Tibial nerve (tissue), 4 donors: Measurements from ENCODE around the gene MPP2. TPM values are rescaled to one million over a fixed set of nuclear protein-coding genes. Genes with fewer than 3 reads are reported as not detected.
A peak's percentile ranks its signal among the peaks of the same experiment; 100 is the strongest.
"Not testable (repeated sequence)": the region's sequence is repeated elsewhere in the genome, so short reads cannot be mapped to it uniquely, and the experiment has no call there.

Experiments
- DNase-seq, 2 donors: peaks; one replicate each; pipeline ENCODE4 v3.0.0-alpha.2; 2019; ENCODE audit warnings: low spot score in 2 of 2
- H3K27ac ChIP-seq, 4 donors: fragments of 200-600 bp; sonication (generic) in 3 of 4; one replicate each; pipeline ENCODE4 v1.5.1; 2017 to 2019; ENCODE audit warnings: mild to moderate bottlenecking in 1 of 4
- H3K27me3 ChIP-seq, 2 donors: fragments of 200-600 bp; sonication (generic) in 1 of 2; one replicate each; pipeline versions ENCODE4 v1.5.1 to v1.6.0; 2017 to 2019
- H3K36me3 ChIP-seq, 3 donors: fragments of 200-600 bp; sonication (generic); one replicate each; pipeline ENCODE4 v1.5.1; 2018 to 2019
- H3K4me1 ChIP-seq, 4 donors: fragments of 200-600 bp; sonication (generic) in 3 of 4; one replicate each; pipeline ENCODE4 v1.5.1; 2017 to 2019
- H3K4me3 ChIP-seq, 4 donors: fragments of 200-600 bp; sonication (generic) in 3 of 4; one replicate each; pipeline ENCODE4 v1.5.1; 2017 to 2019; ENCODE audit warnings: mild to moderate bottlenecking in 1 of 4, moderate library complexity in 1 of 4
- H3K9me3 ChIP-seq, 4 donors: fragments of 200-600 bp; sonication (generic) in 3 of 4; one replicate each; pipeline ENCODE4 v1.5.1; 2017 to 2019
- EP300 ChIP-seq, 2 donors: sonication (generic); formaldehyde crosslinking; IDR thresholded peaks; one replicate each; pipeline ENCODE4 v1.6.1; 2017; ENCODE audit warnings: antibody characterized with exemption in 2 of 2, mild to moderate bottlenecking in 1 of 2
- POLR2A ChIP-seq, 2 donors: fragments of 450-650 bp; IDR thresholded peaks; one replicate each; pipeline ENCODE4 v1.6.1; 2017; ENCODE audit warnings: antibody characterized with exemption in 2 of 2, mild to moderate bottlenecking in 2 of 2, moderate library complexity in 2 of 2
- WGBS, 2 donors: methylation state at CpG; one replicate each; pipeline ENCODE4 v1.1.5; 2018; 5-methylcytosine and 5-hydroxymethylcytosine counted together
- total RNA-seq, 4 donors: library from RNA; depleted of rRNA; stranded (reverse); fragments of >200 nt; gene quantifications; one replicate each; pipeline ENCODE4 v1.1.0, GENCODE V29; 2016
- TF ChIP-seq, protein P1 (sequence below), 5 experiments: fragments of 200-600 bp in 3 of 5; fragments of 450-650 bp in 2 of 5; sonication (generic) in 3 of 5; IDR thresholded peaks; one replicate each; pipeline ENCODE4 v1.5.1; 2016 to 2019; ENCODE audit warnings: antibody characterized with exemption in 5 of 5, mild to moderate bottlenecking in 3 of 5, moderate library complexity in 2 of 5

The MPP2 gene
- total RNA-seq, 4 donors from 2014 or later = 4.2 to 22.9 (median 9.3) TPM

DNA sequence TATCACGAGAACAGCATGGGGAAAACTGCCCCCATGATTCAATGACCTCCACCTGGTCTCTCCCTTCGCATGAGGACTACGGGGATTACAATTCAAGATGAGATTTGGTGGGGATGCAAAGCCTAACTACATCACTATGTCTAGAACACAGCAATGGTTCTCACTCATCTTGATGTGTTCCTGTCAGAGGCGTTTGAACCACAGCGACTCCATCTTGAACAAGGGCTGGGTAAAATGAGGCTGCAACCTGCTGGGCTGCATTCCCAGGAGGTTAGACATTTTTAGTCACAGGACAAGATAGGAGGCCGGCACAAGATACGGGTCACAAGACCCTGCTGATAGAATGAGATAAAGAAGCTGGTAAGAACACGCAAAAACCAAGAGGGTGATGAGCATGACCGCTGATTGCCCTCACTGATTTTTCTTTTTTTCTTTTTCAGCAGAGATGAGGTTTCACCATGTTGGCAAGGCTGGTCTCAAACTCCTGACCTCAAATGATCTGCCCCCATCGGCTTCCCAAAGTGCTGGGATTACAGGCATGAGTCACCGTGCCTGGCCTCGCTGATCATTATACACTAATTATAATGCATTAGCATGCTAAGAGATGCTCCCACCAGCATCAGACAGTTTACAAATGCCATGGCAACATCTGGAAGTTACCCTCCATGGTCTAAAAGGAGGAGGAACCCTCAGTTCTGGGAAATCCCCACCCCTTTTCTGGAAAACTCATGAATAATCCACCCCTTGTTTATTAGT is 37.9 kb upstream of the MPP2 start:
- H3K36me3 ChIP-seq = no peaks in the 10 kb centered on the region
- no peak overlapping the region for H3K4me3 ChIP-seq
- DNase-seq = no peak
- no peaks in the 10 kb centered on the region for H3K4me1 ChIP-seq
- 74 to 78% methylated on average over 12 of the region's 12 CpGs for WGBS, 2 donors
- H3K9me3 ChIP-seq = no peaks in the 10 kb centered on the region
- H3K27ac ChIP-seq = no peak overlapping the region
- peaks cover 0 to 23% of the 10 kb centered on the region in 2 donors for H3K27me3 ChIP-seq
- TF ChIP-seq EP300 (IDR thresholded peaks at IDR 0.05) = no peak
- TF ChIP-seq POLR2A (IDR thresholded peaks at IDR 0.05) = no peak

DNA sequence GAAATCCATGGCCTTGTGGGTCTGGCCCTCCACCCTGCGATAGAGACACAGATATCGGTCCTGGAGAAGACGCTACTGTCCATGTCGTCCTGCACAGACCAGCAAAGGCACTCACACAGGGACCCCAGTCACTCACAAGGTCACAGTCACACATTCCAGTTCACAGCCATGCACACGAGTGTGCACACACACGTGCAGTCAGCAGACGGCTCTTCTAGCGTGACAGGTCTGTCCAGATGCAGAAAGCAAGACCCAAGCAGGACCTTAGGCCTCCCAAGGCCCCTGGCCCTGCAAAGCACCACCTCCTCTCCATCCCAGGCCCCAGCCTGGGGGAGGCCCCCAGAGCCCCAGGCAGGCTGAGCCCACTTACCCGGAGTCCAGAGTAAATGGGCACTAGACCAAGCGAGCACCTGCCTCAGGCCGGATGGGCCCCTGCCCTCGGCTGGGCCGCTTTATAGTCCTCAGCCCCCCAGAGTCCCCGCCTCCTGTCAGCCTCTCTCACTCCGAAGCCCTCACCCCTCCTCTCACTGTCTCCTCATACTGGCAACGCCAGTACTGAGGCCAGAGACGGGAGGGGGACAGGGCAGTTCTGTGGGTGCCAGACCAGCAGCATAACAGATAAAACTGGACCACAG is 34.8 kb upstream of the MPP2 start, which contains the start of gene PPY:
TSS of gene PPY (minus strand) at position 426 of the 635 bp plus-strand sequence. CDS start 822 bp downstream, outside the sequence.
- WGBS, 2 donors = 78 to 82% methylated on average over 17 of the region's 17 CpGs
- no peak within 1 kb of the TSS for H3K4me3 ChIP-seq
- TF ChIP-seq EP300 (IDR thresholded peaks at IDR 0.05) = no peak
- TF ChIP-seq, protein P1, sequence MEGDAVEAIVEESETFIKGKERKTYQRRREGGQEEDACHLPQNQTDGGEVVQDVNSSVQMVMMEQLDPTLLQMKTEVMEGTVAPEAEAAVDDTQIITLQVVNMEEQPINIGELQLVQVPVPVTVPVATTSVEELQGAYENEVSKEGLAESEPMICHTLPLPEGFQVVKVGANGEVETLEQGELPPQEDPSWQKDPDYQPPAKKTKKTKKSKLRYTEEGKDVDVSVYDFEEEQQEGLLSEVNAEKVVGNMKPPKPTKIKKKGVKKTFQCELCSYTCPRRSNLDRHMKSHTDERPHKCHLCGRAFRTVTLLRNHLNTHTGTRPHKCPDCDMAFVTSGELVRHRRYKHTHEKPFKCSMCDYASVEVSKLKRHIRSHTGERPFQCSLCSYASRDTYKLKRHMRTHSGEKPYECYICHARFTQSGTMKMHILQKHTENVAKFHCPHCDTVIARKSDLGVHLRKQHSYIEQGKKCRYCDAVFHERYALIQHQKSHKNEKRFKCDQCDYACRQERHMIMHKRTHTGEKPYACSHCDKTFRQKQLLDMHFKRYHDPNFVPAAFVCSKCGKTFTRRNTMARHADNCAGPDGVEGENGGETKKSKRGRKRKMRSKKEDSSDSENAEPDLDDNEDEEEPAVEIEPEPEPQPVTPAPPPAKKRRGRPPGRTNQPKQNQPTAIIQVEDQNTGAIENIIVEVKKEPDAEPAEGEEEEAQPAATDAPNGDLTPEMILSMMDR (IDR thresholded peaks at IDR 0.05) = no peak

DNA sequence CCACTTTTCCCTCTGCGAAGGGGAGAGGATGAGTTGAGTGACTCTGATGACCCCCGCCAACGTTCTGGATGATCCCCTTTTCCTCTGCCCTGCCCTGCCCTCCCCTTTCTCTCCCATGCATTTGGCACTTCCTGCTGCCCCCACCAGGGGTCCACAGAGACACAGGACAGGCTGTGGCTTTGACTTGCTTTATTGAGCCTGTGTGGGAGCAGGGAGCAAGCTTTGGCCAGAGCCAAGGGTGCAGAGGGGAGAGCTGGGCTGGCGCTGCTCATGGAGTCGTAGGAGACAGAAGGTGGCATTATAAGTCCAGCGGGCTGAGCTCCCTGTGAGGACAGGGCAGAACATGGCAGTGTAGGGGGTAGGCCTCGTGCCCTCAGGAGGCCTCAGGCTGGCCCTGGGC is 33.3 kb upstream of the MPP2 start:
- no peak overlapping the region for H3K27ac ChIP-seq
- WGBS, 2 donors = 32 to 64% methylated on average over 7 of the region's 7 CpGs
- H3K4me3 ChIP-seq = no peak overlapping the region
- H3K4me1 ChIP-seq = peaks cover 0 to 8% (median 3%) of the 10 kb centered on the region in 4 donors
- no peak for DNase-seq
- TF ChIP-seq, protein P1 (IDR thresholded peaks at IDR 0.05) = peak in 1 of 5 experiments; percentile 19
- no peak for TF ChIP-seq POLR2A (IDR thresholded peaks at IDR 0.05)
- peaks cover 0 to 45% of the 10 kb centered on the region in 2 donors for H3K27me3 ChIP-seq
- H3K9me3 ChIP-seq = no peaks in the 10 kb centered on the region
- H3K36me3 ChIP-seq = no peaks in the 10 kb centered on the region

More for the DNA sequence above, 34.8 kb upstream of the MPP2 start, which contains the start of gene PPY:
- DNase-seq = no peak
- Histone ChIP-seq H3K27ac (no peak within 1 kb of the TSS), H3K4me1 (peaks cover 0 to 8% (median 3%) of the 10 kb centered on the region in 4 donors), H3K36me3 (no peaks in the 10 kb centered on the region), H3K9me3 (no peaks in the 10 kb centered on the region), H3K27me3 (peaks cover 0 to 31% of the 10 kb centered on the region in 2 donors)

DNA sequence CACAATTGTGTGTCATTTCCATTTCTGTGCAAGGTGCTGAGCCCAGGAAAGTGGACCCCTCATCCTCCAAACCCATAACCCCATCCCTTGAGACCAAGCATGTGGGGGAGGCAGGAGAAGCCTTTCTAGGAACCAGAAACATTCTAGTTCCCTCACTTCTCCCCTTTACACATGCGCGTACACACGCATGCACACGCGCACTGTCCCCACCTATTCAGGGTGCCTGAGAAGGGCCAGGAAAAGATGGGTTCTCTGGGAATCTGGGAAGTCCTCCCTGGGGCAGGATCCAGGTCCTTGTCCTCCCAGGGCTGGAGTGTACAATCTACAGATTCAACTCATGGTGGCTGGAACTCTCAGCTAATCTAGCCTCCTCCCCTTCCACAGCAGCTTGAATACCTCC is 32.5 kb upstream of the MPP2 start:
- no peak overlapping the region for H3K27ac ChIP-seq
- no peaks in the 10 kb centered on the region for H3K36me3 ChIP-seq
- no peak overlapping the region for H3K4me3 ChIP-seq
- peaks cover 0 to 52% of the 10 kb centered on the region in 2 donors for H3K27me3 ChIP-seq
- H3K4me1 ChIP-seq = peaks cover 0 to 8% (median 3%) of the 10 kb centered on the region in 4 donors
- no peak for DNase-seq
- WGBS, 2 donors = 90 to 99% methylated on average over 5 of the region's 5 CpGs
- TF ChIP-seq EP300 (IDR thresholded peaks at IDR 0.05) = no peak
- TF ChIP-seq POLR2A (IDR thresholded peaks at IDR 0.05) = no peak
- TF ChIP-seq, protein P1 (IDR thresholded peaks at IDR 0.05) = no peak
- no peaks in the 10 kb centered on the region for H3K9me3 ChIP-seq

DNA sequence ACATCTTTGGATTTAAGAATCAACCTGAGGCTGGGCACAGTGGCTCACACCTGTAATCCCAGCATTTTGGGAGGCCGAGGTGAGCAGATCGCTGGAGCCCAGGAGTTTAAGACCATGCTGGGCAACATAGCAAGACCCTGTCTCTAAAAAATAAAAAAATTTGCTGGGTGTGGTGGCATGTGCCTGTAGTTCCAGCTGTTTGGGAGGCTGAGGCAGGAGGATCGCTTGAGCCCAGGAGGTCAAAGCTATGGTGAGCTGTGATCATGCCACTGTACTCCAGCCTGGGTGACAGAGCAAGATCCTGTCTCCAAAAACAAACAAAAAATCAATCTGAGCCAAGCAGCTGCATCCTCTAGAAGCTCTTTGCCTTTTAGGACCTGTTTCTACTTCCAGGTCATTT is 32.1 kb upstream of the MPP2 start:
- not testable (repeated sequence) for H3K4me3 ChIP-seq, H3K4me1 ChIP-seq, H3K9me3 ChIP-seq, DNase-seq, H3K36me3 ChIP-seq, H3K27ac ChIP-seq
- peaks cover 0 to 52% of the 10 kb centered on the region in 2 donors for H3K27me3 ChIP-seq
- 92 to 100% methylated on average over 3 of the region's 3 CpGs for WGBS, 2 donors

DNA sequence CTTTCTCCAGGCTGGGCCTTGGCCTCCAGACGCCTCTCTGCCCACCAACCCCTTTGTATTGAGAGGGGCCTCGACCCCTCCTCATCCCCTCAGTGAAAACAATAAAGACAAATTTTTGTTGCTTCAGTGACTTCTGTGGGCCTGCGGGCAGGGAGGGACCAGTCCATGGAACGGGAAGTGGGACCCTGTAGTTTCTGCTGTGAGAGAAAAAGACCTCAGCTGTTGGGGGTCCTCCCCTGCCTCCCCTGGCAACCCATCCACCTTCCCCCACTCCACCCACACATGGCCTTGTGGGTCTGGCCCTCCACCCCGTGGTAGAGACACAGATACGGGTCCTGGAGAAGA is 31.5 kb upstream of the MPP2 start:
- Histone ChIP-seq H3K36me3 (no peaks in the 10 kb centered on the region), H3K27ac (no peak overlapping the region), H3K4me1 (peaks cover 0 to 8% (median 3%) of the 10 kb centered on the region in 4 donors), H3K4me3 (no peak overlapping the region), H3K9me3 (no peaks in the 10 kb centered on the region), H3K27me3 (peaks cover 0 to 52% of the 10 kb centered on the region in 2 donors)
- TF ChIP-seq POLR2A (IDR thresholded peaks at IDR 0.05) (no peak), EP300 (IDR thresholded peaks at IDR 0.05) (no peak)
- TF ChIP-seq, protein P1 (IDR thresholded peaks at IDR 0.05) = no peak
- no peak for DNase-seq
- WGBS, 2 donors = 57 to 58% methylated on average over 6 of the region's 6 CpGs
